Urothelium cell line (cell line): Measurements from ENCODE around the gene RPLP2.

ENCODE experiments used
- DNase-seq: peaks from one replicate; pipeline ENCODE4 v3.0.0; 2011; ENCODE audit warnings: low spot score, mixed read lengths
- FAIRE-seq: peaks from 2 replicates; lab custom pipeline; 2011; peaks lifted over from hg19 to GRCh38; lab: Jason Lieb, UNC

Gene RPLP2

GRCh38 chr11:833114-833791, 23.5 kb downstream of the RPLP2 start:
- no peak for FAIRE-seq
- peak; percentile 39 for DNase-seq

GRCh38 chr11:833849-834311, 24.1 kb downstream of the RPLP2 start:
- FAIRE-seq (no peak), DNase-seq (no peak)

GRCh38 chr11:834371-835316, 24.9 kb downstream of the RPLP2 start:
- DNase-seq (peak; percentile 80), FAIRE-seq (peak; percentile 50)

- DNase-seq: no peak
- no peak for FAIRE-seq
Measured at GRCh38 chr11:836274-836673, 26.5 kb downstream of the RPLP2 start.

GRCh38 chr11:836700-837099, 26.9 kb downstream of the RPLP2 start:
- FAIRE-seq (no peak), DNase-seq (no peak)

- no peak for DNase-seq
- FAIRE-seq: no peak
Measured at GRCh38 chr11:837189-837989, 27.6 kb downstream of the RPLP2 start.

- DNase-seq (no peak), FAIRE-seq (no peak)
Measured at GRCh38 chr11:837990-838307, 28.2 kb downstream of the RPLP2 start.

GRCh38 chr11:838441-839279, 28.9 kb downstream of the RPLP2 start:
- FAIRE-seq: no peak

GRCh38 chr11:839280-839623, 29.5 kb downstream of the RPLP2 start:
- no peak for FAIRE-seq
- no peak for DNase-seq

More at GRCh38 chr11:838441-839279, 28.9 kb downstream of the RPLP2 start:
- DNase-seq: no peak

GRCh38 chr11:839875-840617, 30.3 kb downstream of the RPLP2 start:
- no peak for FAIRE-seq
- no peak for DNase-seq

GRCh38 chr11:841981-842369, 32.2 kb downstream of the RPLP2 start:
- FAIRE-seq (no peak), DNase-seq (no peak)

- FAIRE-seq (no peak), DNase-seq (peak; percentile 74)
Measured at GRCh38 chr11:842370-843002, 32.7 kb downstream of the RPLP2 start, which contains the start of the genes POLR2L and TSPAN4. POLR2L (minus strand) TSS chr11:842529; CDS start chr11:842508, 21 bp downstream. TSPAN4 (plus strand) TSS chr11:842852; CDS start chr11:850305, 7,453 bp downstream.

GRCh38 chr11:843086-843734, 33.4 kb downstream of the RPLP2 start:
- DNase-seq (no peak), FAIRE-seq (no peak)

GRCh38 chr11:843818-844692, 34.3 kb downstream of the RPLP2 start:
- FAIRE-seq (peak; percentile 71), DNase-seq (peak; percentile 76)

GRCh38 chr11:844693-845644, 35.2 kb downstream of the RPLP2 start:
- FAIRE-seq (peak; percentile 17), DNase-seq (peak; percentile 78)

GRCh38 chr11:845872-846495, 36.2 kb downstream of the RPLP2 start:
- no peak for DNase-seq
- no peak for FAIRE-seq
